NCI-H1694 treated with DMSO at 0.1 percent for 48 hours (cell line): ENCODE data around the gene EVC.
"Not testable (repeated sequence)": the region's sequence is repeated elsewhere in the genome, so short reads cannot be mapped to it uniquely, and the experiment has no call there.

Experiments
- DNase-seq: peaks from one replicate; lab custom pipeline; 2025; lab: John Stamatoyannopoulos, UW

Gene EVC

DNA sequence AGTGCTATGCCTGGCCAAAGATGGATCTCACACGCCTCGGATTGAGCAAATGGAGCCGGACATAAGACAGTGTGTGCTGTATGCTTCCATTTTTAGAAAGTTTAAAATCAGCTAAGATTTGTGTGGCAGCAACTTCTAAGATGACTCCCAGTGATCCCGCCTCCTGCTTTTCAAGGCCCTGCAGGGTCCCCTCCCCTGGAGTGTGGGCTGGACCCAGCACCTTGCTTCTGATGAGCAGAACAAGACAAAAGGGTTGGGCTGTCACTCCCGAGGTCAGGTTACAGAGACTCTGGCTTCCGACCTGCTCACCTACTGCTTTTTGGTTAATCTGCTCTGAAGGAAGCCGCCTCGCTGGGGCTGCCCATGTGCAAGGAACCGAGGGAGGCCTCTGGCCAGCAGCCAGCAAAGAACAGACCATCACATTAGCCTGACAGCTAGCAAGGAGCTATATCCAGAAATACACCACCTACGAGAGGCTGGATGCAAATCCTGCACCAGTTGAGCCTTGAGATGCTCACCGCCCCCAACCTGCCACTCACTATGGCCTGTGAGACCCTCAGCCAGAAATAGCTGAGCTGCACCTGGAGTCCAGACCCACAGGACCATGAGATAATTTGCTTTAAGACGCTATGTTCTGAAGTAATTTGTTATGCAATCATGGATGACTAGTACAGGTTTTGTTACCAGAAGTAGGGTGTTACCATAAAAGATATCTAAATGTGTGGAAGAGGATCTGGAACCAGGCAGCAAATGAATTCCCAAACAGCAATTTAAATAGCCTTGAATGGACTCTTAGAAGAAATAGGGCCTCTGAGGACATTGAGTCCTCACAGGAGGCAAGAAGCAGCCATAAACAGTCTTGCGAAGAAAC lies 134.3 kb downstream of the EVC start:
- no peak for DNase-seq

GRCh38 chr4:5851637-5852301 lies 140.8 kb downstream of the EVC start:
- no peak for DNase-seq

GRCh38 chr4:5852523-5853202 lies 141.7 kb downstream of the EVC start:
- no peak for DNase-seq

GRCh38 chr4:5854929-5855328 lies 143.9 kb downstream of the EVC start:
- DNase-seq: no peak

DNA sequence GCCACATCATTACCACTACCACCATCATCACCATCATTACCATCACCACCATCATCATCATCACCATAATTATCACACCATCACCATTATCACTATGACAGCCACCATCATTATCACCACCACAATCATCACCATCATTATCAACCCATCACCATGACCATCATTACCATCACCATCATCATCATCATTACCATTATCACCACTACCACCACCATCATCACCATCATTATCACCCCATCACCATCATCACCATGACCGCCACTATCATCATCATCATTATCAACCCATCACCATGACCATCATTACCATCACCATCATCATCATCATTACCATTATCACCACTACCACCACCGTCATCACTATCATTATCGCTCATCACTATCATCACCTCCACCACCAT lies 145.4 kb downstream of the EVC start:
- DNase-seq: not testable (repeated sequence)

- DNase-seq: no peak
These were observed 146.2 kb downstream of the EVC start for GRCh38 chr4:5857199-5857598.

GRCh38 chr4:5858020-5858769 lies 147.2 kb downstream of the EVC start:
- DNase-seq: no peak

DNA sequence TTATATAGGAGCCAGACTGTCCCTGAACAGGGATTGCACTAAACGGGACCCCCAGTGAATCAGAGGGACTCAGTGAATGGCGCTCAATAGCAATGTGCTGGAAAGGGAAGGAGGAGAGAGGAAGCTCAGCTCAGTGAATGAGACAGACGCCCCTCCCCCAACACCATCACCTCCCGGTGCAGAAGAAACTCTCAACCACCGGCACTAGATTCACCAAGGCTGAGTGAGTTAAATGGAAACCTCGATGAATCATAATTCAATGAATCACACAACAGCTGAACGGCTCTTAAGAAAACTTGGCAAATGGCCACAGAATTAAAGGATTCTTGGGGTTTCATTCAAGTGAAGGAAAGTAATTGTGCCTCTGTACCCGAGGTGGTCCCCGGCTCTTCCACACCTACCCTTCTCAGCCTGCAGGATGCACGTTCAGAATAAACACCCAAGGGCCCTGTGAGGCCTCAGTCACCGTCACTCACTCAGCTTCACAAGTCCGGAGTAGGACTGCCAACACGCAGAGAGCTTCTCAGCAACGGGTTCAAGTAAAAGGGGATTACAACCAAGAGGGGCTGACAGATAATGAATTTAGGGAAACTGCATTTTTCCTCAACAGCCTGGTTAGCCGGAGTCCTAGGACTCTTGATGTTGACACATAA lies 152.6 kb downstream of the EVC start:
- no peak for DNase-seq
